HG03159 (cell line): Measurements from ENCODE around the gene SELE.
A peak's percentile ranks its signal among the peaks of the same experiment; 100 is the strongest.
"Not testable (repeated sequence)": the region's sequence is repeated elsewhere in the genome, so short reads cannot be mapped to it uniquely, and the experiment has no call there.

Experiments used
- ATAC-seq: cut with Tn5 transposase; IDR thresholded peaks from one replicate; pipeline ENCODE4 v1.9.1; 2021; ENCODE audit warnings: mild to moderate bottlenecking, moderate library complexity; ENCODE audit not compliant: unreplicated experiment

The SELE gene

GRCh38 chr1:169688377-169688776 lies 45.5 kb downstream of the SELE start:
- ATAC-seq = not testable (repeated sequence)

DNA sequence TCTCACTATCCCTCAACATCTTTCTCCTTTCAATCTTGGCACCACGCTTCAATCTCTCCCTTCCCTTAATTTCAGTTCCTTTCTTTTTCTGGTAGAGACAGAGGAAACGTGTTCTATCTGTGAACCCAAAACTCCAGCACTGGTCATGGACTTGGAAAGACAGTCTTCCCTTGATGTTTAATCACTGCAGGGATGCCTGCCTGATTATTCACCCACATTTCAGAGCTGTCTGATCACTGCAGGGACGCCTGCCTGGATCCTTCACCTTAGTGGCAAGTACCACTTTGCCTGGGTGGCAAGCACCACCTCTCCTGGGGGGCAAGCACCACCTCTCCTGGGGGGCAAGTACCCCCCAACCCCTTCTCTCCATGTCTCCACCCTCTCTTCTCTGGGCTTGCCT lies 50.2 kb downstream of the SELE start:
- ATAC-seq = no peak

DNA sequence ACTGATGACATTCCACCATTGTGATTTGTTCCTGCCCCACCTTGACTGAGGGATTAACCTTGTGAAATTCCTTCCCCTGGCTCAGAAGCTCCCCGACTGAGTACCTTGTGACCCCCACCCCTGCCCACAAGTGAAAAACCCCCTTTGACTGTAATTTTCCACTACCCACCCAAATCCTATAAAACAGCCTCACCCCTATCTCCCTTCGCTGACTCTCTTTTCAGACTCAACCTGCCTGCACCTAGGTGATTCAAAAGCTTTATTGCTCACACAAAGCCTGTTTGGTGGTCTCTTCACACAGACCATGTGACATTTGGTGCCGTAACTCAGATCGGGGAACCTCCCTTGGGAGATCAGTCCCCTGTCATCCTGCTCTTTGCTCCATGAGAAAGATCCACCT lies 50.7 kb downstream of the SELE start:
- ATAC-seq = not testable (repeated sequence)

GRCh38 chr1:169682071-169682470 lies 51.8 kb downstream of the SELE start:
- no peak for ATAC-seq

DNA sequence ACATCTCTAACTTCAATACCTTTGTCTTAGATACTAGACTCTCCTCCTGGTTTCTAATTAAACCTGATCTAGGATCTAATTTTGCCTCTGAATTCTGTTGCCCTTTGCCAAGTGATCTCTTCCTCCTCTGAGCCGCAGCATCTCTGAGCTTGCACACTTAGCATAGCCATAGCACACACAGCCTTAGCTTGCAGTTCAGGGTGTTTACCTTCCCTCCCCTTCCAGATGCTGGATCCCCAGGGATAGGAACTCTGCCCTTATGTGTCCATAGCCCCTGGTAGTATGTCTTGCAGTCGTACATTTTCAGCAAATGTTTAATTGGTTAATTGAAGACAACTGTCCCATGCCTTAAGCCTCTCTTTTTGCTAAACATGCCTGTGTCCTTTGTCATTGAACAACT lies 52.7 kb downstream of the SELE start:
- ATAC-seq = peak; percentile 29

- peak; percentile 58 for ATAC-seq
Observed at GRCh38 chr1:169680377-169681019, 53.4 kb downstream of the SELE start.

DNA sequence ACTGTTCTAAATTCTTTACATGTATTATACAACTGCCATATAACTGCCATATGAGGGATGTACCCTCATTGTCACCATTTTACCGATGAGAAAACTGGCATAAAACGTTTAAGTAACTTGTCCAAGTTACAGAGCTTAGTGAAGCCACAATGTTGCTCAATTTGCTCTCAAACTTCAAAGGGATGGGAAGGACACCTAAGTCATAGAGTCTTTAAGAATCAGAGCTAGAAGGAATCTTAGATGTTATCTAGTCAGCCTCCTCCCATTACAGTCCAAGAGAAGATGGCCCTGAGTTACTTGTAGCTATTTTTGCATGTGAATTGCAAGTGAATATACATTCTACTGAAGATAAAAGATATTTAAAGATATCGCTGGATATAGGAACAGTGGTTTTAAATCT lies 54.2 kb downstream of the SELE start:
- ATAC-seq = no peak

DNA sequence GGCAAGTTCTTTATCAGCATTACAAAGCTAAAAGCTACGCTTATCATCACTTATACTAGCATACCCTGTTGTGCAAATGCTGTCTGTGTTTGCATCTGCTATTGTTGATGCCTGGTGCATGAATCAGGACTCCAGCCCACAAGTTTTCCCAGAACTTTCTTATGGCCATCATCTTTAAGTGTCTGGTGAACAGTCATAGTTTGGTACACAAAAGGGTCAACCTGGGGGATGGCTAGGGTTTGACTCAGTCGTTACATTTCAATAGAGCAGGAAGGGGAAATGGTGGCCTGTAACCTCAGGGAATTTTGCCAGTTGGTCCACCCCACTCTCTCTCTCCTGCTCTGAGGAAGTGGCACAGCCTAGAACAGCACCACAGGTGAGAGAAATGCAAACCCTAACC lies 57.9 kb downstream of the SELE start:
- no peak for ATAC-seq
